NCI-H2171 treated with DMSO at 0.1 percent for 48 hours (cell line): Measurements from ENCODE around the gene EIF3D.
"Not testable (repeated sequence)": the region's sequence is repeated elsewhere in the genome, so short reads cannot be mapped to it uniquely, and the experiment has no call there.

Source experiments
- DNase-seq: peaks from one replicate; lab custom pipeline; 2025; lab: John Stamatoyannopoulos, UW

The EIF3D gene

GRCh38 chr22:36550701-36551495 lies 21.9 kb upstream of the EIF3D start:
- DNase-seq = no peak

GRCh38 chr22:36549033-36549432 lies 20.1 kb upstream of the EIF3D start:
- no peak for DNase-seq

GRCh38 chr22:36548606-36549005 lies 19.6 kb upstream of the EIF3D start:
- no peak for DNase-seq

- DNase-seq = no peak
Observed at GRCh38 chr22:36546932-36547331, 18.0 kb upstream of the EIF3D start.

GRCh38 chr22:36546092-36546804 lies 17.3 kb upstream of the EIF3D start:
- DNase-seq = peak; percentile 64

GRCh38 chr22:36544107-36544620 lies 15.2 kb upstream of the EIF3D start:
- no peak for DNase-seq

GRCh38 chr22:36541831-36542411 lies 13.0 kb upstream of the EIF3D start:
- DNase-seq = no peak

- no peak for DNase-seq
Observed at GRCh38 chr22:36540867-36541642, 12.1 kb upstream of the EIF3D start.

- DNase-seq = no peak
Observed at GRCh38 chr22:36538529-36538928, 9.6 kb upstream of the EIF3D start.

- peak; percentile 91 for DNase-seq
Observed at GRCh38 chr22:36536717-36537116, 7.8 kb upstream of the EIF3D start.

GRCh38 chr22:36533320-36533719 lies 4.4 kb upstream of the EIF3D start:
- DNase-seq = not testable (repeated sequence)

- no peak for DNase-seq
Observed at GRCh38 chr22:36532466-36532865, 3.5 kb upstream of the EIF3D start.

GRCh38 chr22:36528341-36528740 lies 625 bp downstream of the EIF3D start:
- DNase-seq = peak; percentile 42

- DNase-seq = no peak
Observed at GRCh38 chr22:36522662-36523061, 6.3 kb downstream of the EIF3D start.

GRCh38 chr22:36520423-36520822 lies 8.5 kb downstream of the EIF3D start:
- DNase-seq = no peak

- DNase-seq = not testable (repeated sequence)
Observed at GRCh38 chr22:36519906-36520305, 9.1 kb downstream of the EIF3D start.

- DNase-seq = no peak
Observed at GRCh38 chr22:36514766-36515165, 14.2 kb downstream of the EIF3D start.

- no peak for DNase-seq
Observed at GRCh38 chr22:36512991-36513390, 16.0 kb downstream of the EIF3D start.

GRCh38 chr22:36512333-36512732 lies 16.6 kb downstream of the EIF3D start:
- DNase-seq = no peak

- DNase-seq = peak; percentile 46
Observed at GRCh38 chr22:36510966-36511881, 17.7 kb downstream of the EIF3D start.

- no peak for DNase-seq
Observed at GRCh38 chr22:36510384-36510783, 18.6 kb downstream of the EIF3D start.
